Hepatic stellate cell (primary cell): ENCODE data around the gene FAM81B.

Experiments used
- DNase-seq: peaks from one replicate; pipeline ENCODE4 v3.0.0; 2011; ENCODE audit warnings: low spot score

FAM81B gene

GRCh38 chr5:95401626-95402025 lies 10.5 kb downstream of the FAM81B start:
- DNase-seq = no peak

GRCh38 chr5:95403996-95404395 lies 12.8 kb downstream of the FAM81B start:
- DNase-seq = peak; percentile 8

GRCh38 chr5:95406426-95407090 lies 15.4 kb downstream of the FAM81B start:
- peak; percentile 21 for DNase-seq

- DNase-seq = no peak
These were observed 19.1 kb downstream of the FAM81B start for GRCh38 chr5:95410279-95410678.

GRCh38 chr5:95411474-95411873 lies 20.3 kb downstream of the FAM81B start:
- DNase-seq = no peak

- no peak for DNase-seq
These were observed 23.3 kb downstream of the FAM81B start for GRCh38 chr5:95414451-95414850.

DNA sequence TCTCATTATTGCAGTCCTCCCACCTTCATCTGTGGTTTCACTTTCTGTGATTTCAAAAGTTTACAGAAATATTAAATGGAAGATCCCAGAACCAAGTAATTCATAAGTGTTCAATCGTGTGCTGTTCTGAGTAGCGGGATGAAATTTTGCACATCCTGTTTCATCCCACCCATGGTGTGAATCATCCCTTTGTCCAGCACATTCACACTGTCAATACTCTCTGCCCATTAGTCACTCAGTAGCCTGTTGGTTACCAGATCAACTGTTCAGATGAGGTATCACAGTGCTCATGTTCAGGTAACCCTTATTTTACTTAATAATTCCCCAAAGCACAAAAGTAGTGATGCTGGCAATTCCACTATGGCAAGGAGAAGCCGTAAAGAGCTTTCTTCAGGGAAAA lies 26.8 kb downstream of the FAM81B start:
- DNase-seq = no peak

DNA sequence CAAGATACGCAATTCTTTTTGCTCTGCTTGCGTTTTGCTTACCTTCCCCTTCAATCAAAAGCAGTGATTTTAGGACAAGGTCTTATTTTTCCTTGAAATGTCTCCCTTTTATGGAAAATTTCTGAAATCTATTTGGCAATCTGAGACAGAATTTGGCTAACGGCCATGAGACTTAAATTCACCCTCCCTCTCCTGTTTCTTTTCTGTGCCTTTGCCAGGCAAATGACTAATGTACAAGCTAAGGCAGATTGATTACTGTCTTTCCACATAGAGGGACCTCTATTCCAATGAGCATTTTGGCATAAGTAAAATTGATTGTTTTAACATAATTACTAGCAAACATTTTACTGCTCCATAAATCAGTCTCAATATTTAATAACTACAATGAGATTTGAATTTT lies 31.7 kb downstream of the FAM81B start:
- no peak for DNase-seq

DNA sequence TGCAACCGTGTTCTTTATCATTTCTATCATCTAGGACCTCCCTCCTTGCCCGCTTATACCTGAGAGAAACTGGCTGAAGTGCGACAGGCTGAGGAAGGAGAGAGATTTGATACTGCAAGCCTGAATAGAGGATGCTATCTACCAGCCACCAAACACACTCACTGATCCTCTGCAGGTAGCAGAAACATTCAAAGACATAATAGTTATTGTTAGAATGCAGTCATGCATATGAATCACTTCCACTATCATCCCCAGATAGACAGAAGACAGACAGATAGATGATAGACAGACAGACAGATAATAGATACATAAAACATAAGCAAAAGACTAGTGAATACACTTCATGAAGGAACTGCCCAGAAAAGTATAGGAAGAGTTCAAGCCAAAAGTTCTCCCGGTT lies 32.9 kb downstream of the FAM81B start:
- DNase-seq = no peak

- no peak for DNase-seq
These were observed 33.4 kb downstream of the FAM81B start for GRCh38 chr5:95424526-95424925.

DNA sequence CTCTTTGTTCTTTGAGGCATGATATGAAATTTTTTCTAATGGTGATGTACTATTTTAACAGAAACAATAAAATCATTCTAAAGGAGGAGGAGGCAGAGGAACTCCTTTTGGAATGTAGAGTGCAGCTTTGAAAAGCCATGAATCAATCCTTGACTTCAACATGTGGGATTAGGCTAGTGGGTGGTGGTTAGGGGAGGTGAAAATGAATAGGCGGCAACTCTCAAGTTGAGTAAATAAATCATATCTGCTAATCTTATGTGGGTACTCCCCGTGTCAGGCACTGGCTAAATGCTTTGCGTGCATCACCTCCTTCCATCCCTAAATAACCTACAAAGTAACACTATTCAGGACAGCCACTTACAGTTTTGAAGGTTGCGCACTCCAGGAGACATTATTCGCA lies 35.1 kb downstream of the FAM81B start:
- DNase-seq = no peak

DNA sequence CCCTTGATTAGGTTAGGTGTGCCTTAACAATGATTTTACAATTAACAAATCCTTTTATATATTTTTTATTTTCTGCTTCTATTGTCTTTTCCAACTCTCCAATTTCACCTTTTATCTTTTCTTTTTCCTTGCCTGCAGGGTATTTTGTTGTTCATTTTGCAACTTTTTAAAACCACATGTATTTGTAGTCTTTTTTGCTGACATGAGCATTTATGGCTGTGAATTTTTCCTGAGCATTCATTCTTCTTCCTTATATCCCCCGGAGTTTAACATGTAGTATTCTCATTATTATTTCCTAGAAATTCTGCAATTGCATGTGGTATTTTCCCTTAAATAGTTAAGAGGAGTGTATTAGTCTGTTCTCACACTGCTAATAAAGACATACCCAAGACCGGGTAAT lies 41.6 kb downstream of the FAM81B start:
- no peak for DNase-seq

GRCh38 chr5:95439801-95440493 lies 48.8 kb downstream of the FAM81B start:
- DNase-seq = no peak

DNA sequence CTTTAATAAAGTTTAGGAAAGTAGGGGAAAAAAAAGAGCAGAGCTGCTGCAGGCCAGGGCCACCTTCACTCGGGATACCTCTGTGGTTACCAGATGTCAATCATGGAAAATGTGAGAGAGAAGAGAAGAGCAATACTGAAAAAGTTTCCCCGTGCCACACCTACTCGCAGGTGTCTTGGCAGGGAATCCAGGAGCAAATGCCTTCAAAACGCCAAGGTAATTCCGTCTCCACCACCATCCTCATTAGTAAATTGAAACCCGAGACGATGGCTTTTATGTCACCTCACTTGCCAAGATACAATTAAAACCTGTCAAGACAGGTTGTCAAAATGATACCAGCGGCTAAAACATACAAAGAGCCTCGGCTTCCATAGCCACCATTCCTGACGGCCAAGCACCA lies 49.7 kb downstream of the FAM81B start:
- DNase-seq = no peak

DNA sequence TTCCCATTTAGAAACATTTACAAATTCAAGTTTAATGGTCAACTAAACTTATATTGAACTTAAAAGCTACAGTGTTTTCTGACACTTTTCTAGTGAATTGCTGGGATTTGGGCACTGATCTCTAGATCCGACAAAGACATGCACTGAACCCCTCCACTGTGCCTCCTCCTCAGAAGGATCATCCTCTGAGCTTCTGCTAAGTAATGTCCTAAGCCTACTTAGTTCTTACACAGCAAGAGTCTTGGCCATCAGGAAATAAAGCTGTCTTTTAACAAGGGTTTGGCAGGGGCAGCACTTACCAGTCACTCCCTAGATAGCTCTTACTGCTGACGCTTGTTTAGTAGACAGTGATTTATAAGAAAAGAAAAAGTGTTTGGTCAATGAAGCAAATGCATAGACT lies 50.5 kb downstream of the FAM81B start:
- no peak for DNase-seq

DNA sequence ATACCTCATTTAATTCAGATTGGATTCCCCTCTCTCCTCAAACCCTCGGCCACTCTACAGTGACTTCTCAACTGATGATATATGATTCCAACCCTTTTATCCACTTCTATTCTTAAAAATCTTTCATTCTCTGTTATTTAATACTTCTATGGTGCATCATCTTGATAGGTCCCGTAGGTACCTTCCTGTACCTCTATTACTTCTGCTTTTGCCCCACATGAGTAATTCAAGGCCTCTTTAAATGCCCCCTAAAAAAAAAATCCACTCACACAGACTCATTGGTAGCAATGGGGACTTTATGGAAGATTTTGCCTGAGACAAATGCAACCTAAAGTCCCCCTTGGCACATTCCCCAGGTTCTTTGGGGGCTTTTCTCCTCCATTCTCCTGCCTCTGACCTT lies 54.3 kb downstream of the FAM81B start:
- no peak for DNase-seq

GRCh38 chr5:95445995-95446394 lies 54.8 kb downstream of the FAM81B start:
- peak; percentile 52 for DNase-seq

GRCh38 chr5:95446560-95447221 lies 55.5 kb downstream of the FAM81B start:
- DNase-seq = no peak

DNA sequence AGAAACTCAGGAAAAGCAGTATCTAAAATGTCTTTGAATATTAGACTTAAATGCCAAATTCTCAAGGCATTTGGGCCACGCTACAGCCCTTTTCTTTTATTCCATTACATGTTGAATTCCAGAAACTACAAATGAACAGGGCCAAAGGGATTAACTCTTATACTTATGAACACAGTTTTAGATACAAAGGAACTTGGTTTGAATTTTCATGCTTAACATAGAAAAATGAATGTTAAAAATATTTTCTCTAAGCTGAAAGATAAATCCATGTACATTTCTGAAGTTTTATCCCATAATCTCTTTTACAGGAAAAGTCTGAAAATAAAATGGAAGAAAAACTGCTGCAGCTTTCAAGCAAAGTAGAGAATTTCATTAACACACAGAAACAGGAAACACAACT lies 56.8 kb downstream of the FAM81B start:
- no peak for DNase-seq

DNA sequence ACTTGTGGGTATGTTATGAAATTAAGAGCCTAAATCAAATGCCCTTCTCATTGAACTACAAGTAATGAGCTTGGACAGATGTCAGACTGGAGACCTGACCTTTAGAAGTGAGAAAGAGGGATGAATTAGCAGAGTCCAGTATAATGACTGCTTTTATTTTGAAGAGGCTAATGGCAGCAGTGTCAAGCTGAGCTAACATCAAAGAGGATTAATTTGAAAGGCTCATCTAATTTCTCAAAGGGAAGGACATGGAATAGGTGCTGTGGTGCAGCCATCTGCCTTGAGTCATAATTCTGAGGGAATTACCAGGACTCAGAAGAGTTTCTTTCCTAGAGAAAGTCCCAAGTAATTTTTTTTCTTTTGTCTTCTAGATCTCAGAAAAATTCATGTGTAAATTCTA lies 57.6 kb downstream of the FAM81B start:
- no peak for DNase-seq

GRCh38 chr5:95449460-95449859 lies 58.3 kb downstream of the FAM81B start:
- DNase-seq = no peak

GRCh38 chr5:95454536-95454935 lies 63.4 kb downstream of the FAM81B start:
- no peak for DNase-seq

DNA sequence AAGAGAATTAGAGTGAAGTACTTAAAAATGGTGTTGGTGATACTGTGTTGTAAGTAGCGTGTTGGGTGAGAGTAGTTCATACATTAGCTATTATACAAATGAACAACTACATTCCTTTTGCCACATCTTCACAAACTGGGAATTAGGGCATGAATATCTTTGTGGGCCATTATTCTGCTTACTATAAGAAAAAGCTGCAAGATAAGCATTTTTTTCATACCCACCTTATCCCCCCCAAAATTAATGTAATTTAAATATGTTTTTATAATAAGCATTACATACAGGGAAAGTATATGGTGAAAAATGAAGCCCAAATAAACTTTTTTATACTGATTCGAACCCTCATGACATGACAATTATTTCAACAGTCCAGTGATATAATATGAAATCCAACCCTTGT lies 69.5 kb downstream of the FAM81B start:
- DNase-seq = no peak

GRCh38 chr5:95471487-95471886 lies 80.3 kb downstream of the FAM81B start:
- DNase-seq = no peak
